A673 (cell line): Measurements from ENCODE around the gene CTNNA3.

Experiments
- CTCF ChIP-seq: fragments of 300-800, 200-600 bp; sonication (generic); conservative IDR thresholded peaks from 2 replicates; pipeline ENCODE4 v1.5.1; 2017; ENCODE audit warnings: low read depth, mild to moderate bottlenecking, antibody characterized with exemption, low read length, moderate library complexity, mixed read lengths
- EZH2 ChIP-seq: fragments of 200-600 bp; sonication (generic); IDR thresholded peaks from 2 replicates; pipeline ENCODE4 v1.6.1; 2017; ENCODE audit warnings: borderline replicate concordance, low read depth, mild to moderate bottlenecking, mixed read lengths, antibody characterized with exemption, low read length; ENCODE audit not compliant: poor library complexity, severe bottlenecking

GRCh38 chr10:67696679-67697078 lies 684 bp upstream of the CTNNA3 start:
- no peak for TF ChIP-seq CTCF
- no peak for TF ChIP-seq EZH2
